ENCODE data around the gene STRA8.
"Not testable (repeated sequence)": the region's sequence is repeated elsewhere in the genome, so short reads cannot be mapped to it uniquely, and the experiment has no call there.

The STRA8 gene

GRCh38 chr7:135206941-135207391 lies 26.7 kb upstream of the STRA8 start:
- no peak for DNase-seq

GRCh38 chr7:135207406-135208101 lies 26.1 kb upstream of the STRA8 start:
- no peak for DNase-seq

GRCh38 chr7:135208102-135208793 lies 25.4 kb upstream of the STRA8 start:
- no peak for DNase-seq

DNA sequence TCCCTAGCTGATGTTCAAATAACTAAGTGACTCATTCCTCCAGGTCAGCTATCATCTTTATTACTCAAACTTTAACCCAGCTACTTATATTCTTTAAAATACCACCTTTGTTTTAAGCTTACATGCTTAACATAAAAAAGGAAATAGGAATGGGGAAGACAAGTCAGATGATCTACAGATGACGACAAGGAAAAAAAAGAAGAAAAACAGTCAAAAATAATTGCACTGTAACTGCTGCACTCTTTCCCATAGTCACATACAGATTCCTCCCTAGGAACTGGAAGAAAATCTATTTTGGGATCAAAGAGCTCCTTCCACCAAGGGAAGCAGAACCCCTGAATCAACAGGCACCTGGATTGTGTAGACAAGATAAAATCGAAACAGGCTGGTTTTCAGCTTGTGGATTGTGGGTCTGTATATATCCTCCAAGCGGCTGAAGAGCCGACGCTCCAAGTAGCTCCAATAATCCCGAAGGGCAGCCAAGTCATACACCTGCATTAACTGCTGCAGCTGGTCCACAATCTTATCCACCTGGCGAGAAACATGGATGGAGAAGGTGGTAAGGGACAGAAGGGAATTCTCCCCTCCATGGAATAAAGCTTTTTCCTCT lies 24.3 kb upstream of the STRA8 start:
- no peak for DNase-seq

DNA sequence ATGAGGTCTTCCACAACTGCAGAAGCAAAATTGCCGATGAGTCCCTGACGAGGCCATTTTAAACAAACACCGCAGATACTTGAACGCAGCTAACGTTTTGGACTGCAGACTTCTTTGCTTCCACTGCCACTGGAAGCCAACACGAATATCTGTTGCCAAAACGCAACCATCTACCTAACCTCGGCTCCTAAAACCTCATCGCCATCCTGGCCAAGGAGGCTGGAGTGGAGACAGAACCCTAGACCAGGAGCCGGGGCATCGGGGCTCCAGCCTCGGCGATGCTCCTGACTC lies 22.8 kb upstream of the STRA8 start:
- DNase-seq = peak in 1 of 2 experiments; percentile 10

DNA sequence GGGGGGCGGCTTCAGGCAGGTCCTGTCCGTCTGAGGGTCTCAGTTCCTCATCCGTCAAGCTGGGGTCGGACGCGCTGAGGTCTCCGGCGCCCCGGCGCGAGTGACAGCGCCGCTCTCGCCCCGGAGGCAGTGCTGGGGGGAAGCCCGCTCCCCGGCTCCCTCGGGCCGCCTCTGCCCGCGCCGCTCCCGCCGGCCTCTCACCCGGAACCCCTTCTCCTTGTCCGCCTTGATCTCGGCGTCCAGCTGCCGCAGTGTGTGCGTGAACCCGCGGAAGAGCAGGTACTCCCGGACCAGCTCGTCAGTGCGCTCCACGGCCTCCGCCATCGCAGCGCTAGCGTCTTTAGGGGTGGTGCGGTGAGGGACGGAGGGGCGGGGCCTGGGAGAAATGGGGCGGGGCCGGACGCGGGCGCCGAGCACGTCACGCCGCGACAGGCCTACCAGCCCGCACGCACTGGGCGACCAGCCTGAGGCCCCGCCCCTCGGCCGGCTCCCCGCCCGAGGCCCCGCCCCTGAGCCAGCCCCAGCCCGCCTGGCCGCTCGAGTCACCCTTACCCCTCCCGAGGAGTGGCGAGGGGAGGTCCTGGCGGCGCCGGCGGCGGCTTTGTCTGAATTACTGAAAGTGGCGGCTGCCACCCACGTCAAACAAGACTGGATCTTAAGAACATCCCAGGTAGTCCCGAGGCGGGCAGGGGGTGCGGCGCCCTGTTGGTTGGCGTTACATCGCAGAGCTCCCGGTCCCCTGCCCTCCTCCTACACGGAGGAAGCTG lies 22.3 kb upstream of the STRA8 start, which contains the start of gene WDR91:
TSS of gene WDR91 (minus strand) at position 348 of the 767 bp plus-strand sequence. CDS start at position 324, 24 bp downstream.
- DNase-seq = peak; percentile 66 to 85

DNA sequence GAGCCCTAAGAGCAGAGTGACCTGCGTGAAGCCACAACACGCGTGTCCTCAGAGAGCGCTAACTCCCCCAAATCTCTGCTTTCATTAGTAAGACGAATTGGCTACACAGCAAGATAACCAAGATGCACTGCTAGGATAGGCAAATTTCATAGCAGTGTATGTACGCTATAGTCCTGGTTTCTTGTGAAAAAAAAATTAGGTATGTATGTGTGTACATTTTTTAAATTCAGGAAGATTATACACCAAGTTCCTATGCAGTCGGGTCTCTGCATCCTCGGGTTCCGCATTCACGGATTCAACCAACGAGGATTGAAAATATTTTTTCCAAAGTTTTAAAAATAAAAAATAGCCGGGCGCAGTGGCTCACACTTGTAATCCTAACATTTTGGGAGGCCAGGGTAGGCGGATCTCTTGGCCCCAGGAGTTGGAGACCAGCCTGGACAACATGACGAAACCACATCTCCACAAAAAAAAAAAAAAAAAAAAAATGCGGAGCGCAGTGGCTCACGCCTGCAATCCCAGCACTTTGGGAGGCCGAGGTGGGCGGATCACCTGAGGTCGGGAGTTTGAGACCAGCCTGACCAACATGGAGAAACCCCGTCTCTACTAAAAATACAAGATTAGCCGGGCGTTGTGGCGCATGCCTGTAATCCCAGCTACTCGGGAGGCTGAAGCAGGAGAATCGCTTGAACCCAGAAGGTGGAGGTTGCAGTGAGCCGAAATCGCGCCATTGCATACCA lies 21.5 kb upstream of the STRA8 start:
- not testable (repeated sequence) for DNase-seq

- DNase-seq = no peak
These were observed 19.8 kb upstream of the STRA8 start for GRCh38 chr7:135213831-135214230.

- no peak for DNase-seq
These were observed 18.5 kb upstream of the STRA8 start for GRCh38 chr7:135215180-135215579.

DNA sequence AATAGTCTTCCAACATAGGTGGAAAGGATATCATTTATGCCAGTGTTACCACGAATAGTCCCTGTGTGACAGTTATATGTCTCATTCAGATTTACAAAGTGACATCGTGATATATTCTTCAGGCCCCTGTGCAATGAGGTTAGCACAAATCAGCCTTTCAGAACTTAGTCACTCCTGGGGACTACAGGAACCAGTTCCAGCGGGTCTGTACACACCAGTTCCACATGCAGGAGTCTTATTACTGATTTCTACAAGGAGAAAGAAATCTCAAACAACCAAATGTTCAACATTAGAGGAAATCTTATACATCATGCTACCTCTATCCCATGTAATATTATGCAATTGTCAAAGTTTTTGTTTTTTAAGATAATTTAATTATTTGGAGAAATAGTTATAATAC lies 17.9 kb upstream of the STRA8 start:
- no peak for DNase-seq

DNA sequence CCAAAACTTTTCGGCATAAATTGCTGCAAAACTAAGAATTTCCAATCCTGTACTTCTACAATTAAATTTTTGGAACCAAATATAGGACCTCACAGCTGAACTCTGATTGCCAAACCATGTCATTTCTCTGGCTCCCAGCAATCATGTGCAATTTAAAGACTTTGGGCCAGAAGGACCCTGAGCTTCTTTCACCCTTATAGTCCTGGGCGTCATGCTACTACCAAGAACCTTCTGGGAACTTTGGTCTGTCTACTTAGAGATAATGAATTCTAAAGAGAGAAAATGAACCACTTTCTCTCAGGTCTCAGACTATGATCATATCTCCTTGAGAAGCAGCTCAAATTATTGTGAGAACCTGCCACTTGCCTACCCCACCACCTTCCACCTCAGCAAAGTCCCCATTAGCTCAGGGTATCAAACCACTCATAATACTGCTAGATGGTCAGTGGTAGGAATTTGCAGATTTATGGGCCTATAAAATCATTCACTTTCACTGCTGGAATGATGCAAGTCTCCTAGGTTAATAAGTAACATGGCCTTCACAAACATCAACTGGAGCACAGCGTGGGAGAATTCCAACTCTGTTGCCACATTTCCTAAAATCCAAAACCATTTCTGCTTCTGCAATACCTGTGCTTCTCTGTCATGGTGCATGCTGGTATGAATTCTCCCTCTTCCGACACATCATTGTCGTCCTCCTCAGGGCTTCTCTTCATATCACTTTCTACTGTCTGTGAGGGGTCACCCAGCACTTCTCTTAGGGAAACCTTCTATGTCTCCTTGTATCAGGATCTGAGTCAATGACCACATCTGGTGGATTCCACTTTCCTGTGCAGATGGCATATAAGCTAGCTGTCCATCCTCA lies 15.8 kb upstream of the STRA8 start:
- no peak for DNase-seq

GRCh38 chr7:135224027-135224426 lies 9.6 kb upstream of the STRA8 start:
- no peak for DNase-seq

GRCh38 chr7:135231686-135232085 lies 2.0 kb upstream of the STRA8 start:
- no peak for DNase-seq

DNA sequence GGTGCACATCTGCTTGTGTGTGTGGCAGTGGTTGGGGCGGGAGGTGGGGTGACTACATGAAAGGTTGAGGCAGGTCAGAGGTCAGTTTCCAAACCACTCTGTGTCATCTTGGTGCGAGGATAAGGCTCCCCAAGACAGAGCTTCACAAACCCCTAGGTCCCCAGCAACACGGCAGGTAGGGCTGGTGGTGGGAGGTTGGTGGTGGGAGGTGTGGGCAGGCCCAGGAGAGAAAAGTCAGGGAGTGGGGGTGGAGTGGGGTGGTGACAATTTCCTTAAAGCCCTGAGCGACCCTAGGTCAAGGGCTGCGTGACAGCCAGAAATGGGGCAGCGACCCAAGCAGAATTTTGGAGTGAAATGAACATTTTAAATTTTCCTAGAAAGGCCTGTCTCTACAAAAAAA lies 1.6 kb upstream of the STRA8 start:
- DNase-seq = no peak

DNA sequence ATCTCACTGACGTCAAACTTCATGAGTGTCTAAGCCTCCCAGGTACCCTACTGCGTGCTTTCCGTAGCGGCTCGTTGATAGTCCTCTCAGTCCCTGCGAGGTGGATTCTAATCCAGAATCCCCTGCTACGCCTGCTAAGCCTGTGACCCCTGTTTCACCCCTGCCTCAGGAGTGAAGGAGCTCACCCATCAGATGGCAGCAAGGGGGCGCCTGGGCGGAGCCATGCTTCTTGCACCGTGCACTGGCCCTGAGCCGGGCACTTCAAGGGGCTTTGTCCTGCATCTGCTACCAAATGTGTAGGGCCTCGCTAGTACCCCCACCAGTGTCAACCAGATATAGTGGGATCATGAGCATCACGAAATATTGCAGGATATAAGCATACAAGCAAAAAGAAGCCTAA lies 918 bp upstream of the STRA8 start:
- DNase-seq = no peak

DNA sequence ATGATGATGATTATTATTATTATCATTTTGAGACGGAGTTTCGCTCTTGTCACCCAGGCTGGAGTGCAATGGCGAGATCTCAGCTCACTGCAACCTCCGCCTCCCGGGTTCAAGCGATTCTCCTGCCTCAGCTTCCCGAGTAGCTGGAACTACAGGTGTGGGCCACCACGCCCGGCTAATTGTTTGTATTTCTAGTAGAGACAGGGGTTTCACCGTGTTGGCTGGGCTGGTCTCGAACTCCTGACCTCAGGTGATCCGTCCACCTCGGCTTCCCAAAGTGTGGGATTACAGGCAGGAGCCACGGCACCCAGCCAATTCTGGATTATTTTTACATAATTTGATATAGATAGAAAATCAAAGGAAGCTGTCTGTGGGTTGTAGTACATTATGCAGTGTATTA lies 457 bp downstream of the STRA8 start:
- not testable (repeated sequence) for DNase-seq

- DNase-seq = no peak
These were observed 1.1 kb downstream of the STRA8 start for GRCh38 chr7:135234727-135235126.

DNA sequence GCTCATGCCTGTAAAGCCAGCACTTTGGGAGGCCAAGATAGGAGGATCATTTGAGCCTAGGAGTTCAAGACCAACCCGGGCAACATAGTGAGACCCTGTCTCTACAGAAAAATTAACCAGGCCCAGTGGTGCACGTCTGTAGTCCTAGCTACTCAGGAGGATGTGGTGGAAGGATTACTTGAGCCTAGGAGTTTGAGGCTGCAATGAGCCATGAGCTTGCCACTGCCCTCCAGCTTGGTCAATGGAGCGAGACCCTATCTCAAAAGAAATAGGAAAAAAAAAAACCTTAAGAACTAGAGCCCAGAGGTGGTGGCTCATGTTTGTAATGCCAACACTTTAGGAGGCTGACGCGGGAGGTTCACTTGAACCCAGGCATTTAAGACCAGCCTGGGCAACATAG lies 2.2 kb downstream of the STRA8 start:
- DNase-seq = no peak

- no peak for DNase-seq
These were observed 3.1 kb downstream of the STRA8 start for GRCh38 chr7:135236727-135237126.

- DNase-seq = peak in 1 of 2 experiments; percentile 8
These were observed 4.6 kb downstream of the STRA8 start for GRCh38 chr7:135238112-135238744.

DNA sequence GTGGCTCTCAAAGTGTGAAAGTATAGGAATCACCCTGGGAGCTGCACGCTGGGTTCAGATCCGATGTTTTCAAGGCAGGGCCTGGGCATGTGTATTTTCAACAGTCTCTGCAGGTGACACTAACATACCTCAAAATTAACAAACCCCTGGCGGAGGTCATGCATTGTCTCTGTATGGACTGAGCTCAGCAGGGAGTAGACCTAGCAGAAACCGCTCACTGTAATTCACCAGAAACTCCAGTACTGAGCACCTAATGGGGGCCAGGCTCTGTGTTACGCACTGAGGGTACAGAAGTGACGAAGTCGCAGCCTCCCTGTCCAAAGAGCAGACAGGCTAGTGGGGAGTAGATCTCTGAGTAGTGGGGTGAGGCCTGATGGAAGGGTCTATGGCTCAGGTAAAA lies 5.6 kb downstream of the STRA8 start:
- DNase-seq = no peak
